K562 (cell line): Measurements from ENCODE around the gene SPTSSA. TPM values are rescaled to one million over a fixed set of nuclear protein-coding genes. Genes with fewer than 3 reads are reported as not detected.

Source experiments
- CTCF ChIP-seq, 3 experiments: IDR thresholded peaks in 2 of 3; conservative IDR thresholded peaks in 1 of 3; 2 replicates each; pipeline ENCODE4 v1.5.1; 2011 to 2012; ENCODE audit warnings: low read length in 3 of 3, mild to moderate bottlenecking in 3 of 3, control low read depth in 2 of 3, improper control_type of control experiment in 1 of 3, inconsistent platforms in 1 of 3, low read depth in 1 of 3, mixed read lengths in 1 of 3, moderate library complexity in 1 of 3; ENCODE audit not compliant: insufficient read depth in 2 of 3
- REST ChIP-seq, 2 experiments: fragments of 450-650 bp; formaldehyde crosslinking in 1 of 2; IDR thresholded peaks; 2 replicates each; pipeline versions ENCODE4 v1.4.0 to v1.6.1; 2014 to 2020; ENCODE audit warnings: mild to moderate bottlenecking in 2 of 2, borderline replicate concordance in 1 of 2, low read depth in 1 of 2
- ZNF253 ChIP-seq: fragments of 250-450 bp; sonication (Bioruptor Pico); conservative IDR thresholded peaks from 2 replicates; pipeline ENCODE4 v1.6.1; 2021; ENCODE audit warnings: mild to moderate bottlenecking
- polyA plus RNA-seq, 8 experiments: library from polyadenylated mRNA; depleted of rRNA in 4 of 8; stranded (reverse) in 5 of 8; unstranded in 3 of 8; fragments of >200 nt; fragmentation: Nextera tagmentation in 2 of 8; fragmentation: Illumina TruSeq in 1 of 8; extraction: Ambion mirVana in 2 of 8; extraction: Trizol in 1 of 8; gene quantifications; 2 replicates each; pipeline versions ENCODE4 v1.2.1 to v1.2.3, GENCODE V29; 2011 to 2014; ENCODE audit warnings: inconsistent platforms in 1 of 8, missing spikeins in 1 of 8
- total RNA-seq, 7 experiments: library from RNA; depleted of rRNA in 6 of 7; stranded (reverse); fragments of >200 nt in 6 of 7; fragmentation: Illumina TruSeq in 2 of 7; extraction: Trizol in 2 of 7; gene quantifications; 2 replicates each; pipeline versions ENCODE4 v1.2.1 to v1.2.3, GENCODE V29; 2011 to 2021; ENCODE audit warnings: low replicate concordance in 1 of 7

The SPTSSA gene
- total and polyA plus RNA-seq, 9 of the 15 experiments (the other 6 are each of a cell fraction or from before 2014, with no cell fraction given): 6.8 to 35.7 (median 22.0) TPM

DNA sequence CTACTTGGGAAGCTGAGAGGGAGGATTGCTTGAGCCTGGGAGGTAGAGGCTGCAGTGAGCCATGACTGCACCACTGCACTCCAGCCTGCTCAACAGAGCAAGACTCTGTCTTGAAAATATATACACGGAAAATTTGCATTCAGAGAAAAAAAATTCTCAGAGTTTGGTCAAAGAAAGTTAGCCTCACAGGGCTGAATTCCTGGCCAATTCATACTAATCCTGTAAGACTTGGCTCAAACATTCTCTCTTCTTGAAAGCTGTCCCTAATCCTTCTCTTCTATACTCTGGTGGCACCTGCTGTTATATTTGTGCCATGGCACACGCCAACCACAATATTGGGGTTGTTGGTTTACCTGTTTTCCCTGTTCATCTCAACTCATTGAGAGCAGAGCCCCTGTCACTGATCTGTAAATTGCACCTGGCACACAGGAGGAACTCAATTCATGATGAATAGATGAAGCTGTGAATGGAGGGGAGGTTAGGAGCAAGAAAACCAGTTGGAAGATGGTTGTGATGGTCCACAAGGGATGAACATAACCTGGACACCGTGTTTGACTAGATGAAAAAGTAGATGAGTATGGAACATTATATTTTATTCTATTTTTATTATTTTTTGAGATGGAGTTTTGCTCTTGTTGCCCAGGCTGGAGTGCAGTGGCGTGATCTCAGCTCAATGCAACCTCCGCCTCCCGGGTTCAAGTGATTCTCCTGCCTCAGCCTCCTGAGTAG is 36.8 kb upstream of the SPTSSA start (continued):
- TF ChIP-seq REST (IDR thresholded peaks at IDR 0.05; ENCODE audit: borderline replicate concordance) (peak; percentile 21; the same call in 1 of the 2 replicates), REST (CRISPR knock-in tag; IDR thresholded peaks at IDR 0.05; ENCODE audit: low read depth) (no peak), CTCF (IDR thresholded peaks at IDR 0.05 in 2 of 3, conservative IDR thresholded peaks at IDR 0.05 in 1 of 3; ENCODE audit: insufficient read depth in 2 of 3, low read depth in 1 of 3, low read length in 3 of 3) (peak; percentile 26 to 38 (median 31); a peak in 3 of 6 replicates), ZNF253 (CRISPR knock-in tag) (no peak)
